Lung (tissue), 12 donors: ENCODE data around the gene MAGI2. TPM values are rescaled to one million over a fixed set of nuclear protein-coding genes. Genes with fewer than 3 reads are reported as not detected.

ENCODE experiments used
- ATAC-seq: fragments of 200-7000 bp; cut with Tn5 transposase; one replicate; pipeline ENCODE4 v1.9.1; 2020; ENCODE audit warnings: moderate number of reproducible peaks; ENCODE audit not compliant: insufficient read depth, low FRiP score
- DNase-seq, 3 donors: peaks; one replicate each; pipeline ENCODE4 v3.0.0-alpha.2; 2013 to 2017
- H3K27ac ChIP-seq, 2 donors: one replicate each; pipeline ENCODE4 v1.5.1; 2013; ENCODE audit warnings: mild to moderate bottlenecking in 2 of 2, moderate library complexity in 2 of 2, control low read depth in 1 of 2, inconsistent platforms in 1 of 2, low read depth in 1 of 2, low read length in 1 of 2
- H3K27me3 ChIP-seq, 3 donors: one replicate each; pipeline ENCODE4 v1.5.1; 2013; ENCODE audit warnings: low read length in 2 of 3; ENCODE audit not compliant: control insufficient read depth in 3 of 3, insufficient read depth in 3 of 3
- H3K36me3 ChIP-seq, 4 donors: one replicate each; pipeline ENCODE4 v1.5.1; 2013; ENCODE audit warnings: low read length in 4 of 4, mild to moderate bottlenecking in 1 of 4, moderate library complexity in 1 of 4; ENCODE audit not compliant: control insufficient read depth in 4 of 4, insufficient read depth in 4 of 4
- H3K4me1 ChIP-seq, 5 donors: one replicate each; pipeline ENCODE4 v1.5.1; 2013; ENCODE audit warnings: low read length in 5 of 5, mild to moderate bottlenecking in 2 of 5, moderate library complexity in 1 of 5; ENCODE audit not compliant: control insufficient read depth in 5 of 5, insufficient read depth in 5 of 5
- H3K4me3 ChIP-seq: one replicate; pipeline ENCODE4 v1.5.1; 2013; ENCODE audit warnings: mild to moderate bottlenecking, control low read depth, moderate library complexity
- H3K9ac ChIP-seq, 2 donors: one replicate each; pipeline ENCODE4 v1.5.1; 2013; ENCODE audit warnings: low read length in 2 of 2, control low read depth in 1 of 2; ENCODE audit not compliant: insufficient read depth in 1 of 2
- H3K9me3 ChIP-seq, 4 donors: one replicate each; pipeline ENCODE4 v1.5.1; 2013; ENCODE audit warnings: low read length in 3 of 4, mild to moderate bottlenecking in 1 of 4, moderate library complexity in 1 of 4; ENCODE audit not compliant: control insufficient read depth in 4 of 4, insufficient read depth in 3 of 4
- WGBS, 2 donors: extraction: QIAGEN DNeasy Blood & Tissue Kit; methylation state at CpG; one replicate each; pipeline ENCODE4 v1.1.7; 2013; 5-methylcytosine and 5-hydroxymethylcytosine counted together
- polyA plus RNA-seq, 2 donors: library from polyadenylated mRNA; stranded (reverse); fragments of 200-250 nt; gene quantifications; one replicate each; pipeline ENCODE4 v1.2.1, GENCODE V29; 2013
- total RNA-seq, 2 donors: library from RNA; depleted of rRNA in 1 of 2; stranded (reverse); fragments of >200 nt in 1 of 2; gene quantifications; one replicate each; pipeline ENCODE4 v1.2.1, GENCODE V29; 2014 to 2021
- TF ChIP-seq, protein P1 (sequence below): IDR thresholded peaks from 2 replicates; pipeline ENCODE4 v1.5.1; 2012; ENCODE audit warnings: mild to moderate bottlenecking; ENCODE audit errors: control extremely low read depth, extremely low read depth
- donor health status: control.
- donor health status: control.
- donor health status: Bipolar disorder and iron deficiency.
- donor health status: healthy.
- donor health status: DM: yes; HTN: yes; CAD: no.

The MAGI2 gene
- total and polyA plus RNA-seq, 4 donors: 0.94 to 18.0 (median 5.3) TPM

DNA sequence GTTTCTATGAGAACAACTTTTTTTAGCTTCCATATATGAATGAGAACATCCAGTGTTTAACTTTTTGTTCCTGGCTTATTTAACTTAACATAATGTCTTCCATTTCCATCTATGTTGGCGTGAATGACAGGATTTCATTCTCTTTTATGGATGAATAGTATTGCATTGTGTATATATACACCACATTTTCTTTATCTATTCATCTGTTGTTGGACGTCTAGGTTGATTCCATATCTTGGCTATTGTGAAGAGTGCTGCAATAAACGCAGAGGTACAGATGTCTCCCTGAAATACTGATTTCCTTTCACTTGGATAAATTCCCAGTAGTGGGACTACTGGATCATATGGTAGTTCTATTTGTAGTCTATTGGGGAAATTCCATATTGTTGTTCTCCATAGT lies 44.3 kb upstream of the MAGI2 start:
- no peaks in the 10 kb centered on the region for H3K4me1 ChIP-seq
- H3K4me3 ChIP-seq: no peak overlapping the region
- 75 to 84% methylated on average over 3 of the region's 3 CpGs for WGBS, 2 donors
- ATAC-seq (no peak), DNase-seq (no peak)
- no peaks in the 10 kb centered on the region for H3K36me3 ChIP-seq
- no peaks in the 10 kb centered on the region for H3K9me3 ChIP-seq
- TF ChIP-seq, protein P1, sequence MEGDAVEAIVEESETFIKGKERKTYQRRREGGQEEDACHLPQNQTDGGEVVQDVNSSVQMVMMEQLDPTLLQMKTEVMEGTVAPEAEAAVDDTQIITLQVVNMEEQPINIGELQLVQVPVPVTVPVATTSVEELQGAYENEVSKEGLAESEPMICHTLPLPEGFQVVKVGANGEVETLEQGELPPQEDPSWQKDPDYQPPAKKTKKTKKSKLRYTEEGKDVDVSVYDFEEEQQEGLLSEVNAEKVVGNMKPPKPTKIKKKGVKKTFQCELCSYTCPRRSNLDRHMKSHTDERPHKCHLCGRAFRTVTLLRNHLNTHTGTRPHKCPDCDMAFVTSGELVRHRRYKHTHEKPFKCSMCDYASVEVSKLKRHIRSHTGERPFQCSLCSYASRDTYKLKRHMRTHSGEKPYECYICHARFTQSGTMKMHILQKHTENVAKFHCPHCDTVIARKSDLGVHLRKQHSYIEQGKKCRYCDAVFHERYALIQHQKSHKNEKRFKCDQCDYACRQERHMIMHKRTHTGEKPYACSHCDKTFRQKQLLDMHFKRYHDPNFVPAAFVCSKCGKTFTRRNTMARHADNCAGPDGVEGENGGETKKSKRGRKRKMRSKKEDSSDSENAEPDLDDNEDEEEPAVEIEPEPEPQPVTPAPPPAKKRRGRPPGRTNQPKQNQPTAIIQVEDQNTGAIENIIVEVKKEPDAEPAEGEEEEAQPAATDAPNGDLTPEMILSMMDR: no peak
- no peaks in the 10 kb centered on the region for H3K27me3 ChIP-seq
- H3K27ac ChIP-seq: no peak overlapping the region
- H3K9ac ChIP-seq: no peak overlapping the region

DNA sequence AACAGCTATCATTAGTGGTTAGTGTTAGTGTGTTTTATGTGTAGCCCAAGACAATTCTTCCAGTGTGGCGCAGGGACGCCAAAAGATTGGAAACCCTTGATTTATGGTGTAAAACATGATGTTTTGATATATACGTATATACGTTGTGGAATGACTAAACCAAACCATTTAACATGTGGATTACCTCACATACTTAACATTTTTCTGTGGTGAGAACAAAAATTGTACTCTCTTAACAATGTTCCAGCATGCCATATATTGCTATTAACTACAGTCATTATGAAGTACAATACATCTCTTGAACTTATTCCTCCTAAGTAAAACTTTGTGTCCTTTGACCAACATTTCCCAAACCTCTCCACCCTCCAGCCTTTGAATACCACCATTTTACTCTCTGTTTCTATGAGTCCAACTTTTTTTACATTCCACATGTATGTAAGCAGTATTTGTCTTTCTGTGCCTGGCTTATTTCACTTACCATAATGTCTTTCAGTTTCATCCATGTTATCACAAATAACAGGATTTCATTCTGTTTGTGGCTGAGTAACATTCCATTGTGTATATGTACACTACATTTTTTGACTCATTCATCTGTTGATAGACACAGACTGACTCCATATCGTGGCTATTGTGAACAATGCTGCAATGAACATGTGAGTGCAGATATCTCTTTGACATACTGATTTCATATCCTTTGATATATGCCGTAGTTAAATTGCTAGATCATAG lies 42.2 kb upstream of the MAGI2 start:
- DNase-seq (peak in 1 of 3 donors; percentile 3), ATAC-seq (no peak)
- Histone ChIP-seq H3K4me1 (no peaks in the 10 kb centered on the region), H3K27me3 (no peaks in the 10 kb centered on the region), H3K4me3 (no peak overlapping the region), H3K9ac (no peak overlapping the region), H3K27ac (no peak overlapping the region), H3K36me3 (no peaks in the 10 kb centered on the region), H3K9me3 (no peaks in the 10 kb centered on the region)
- WGBS, 2 donors: 79 to 87% methylated on average over 6 of the region's 6 CpGs
- TF ChIP-seq, protein P1: no peak

DNA sequence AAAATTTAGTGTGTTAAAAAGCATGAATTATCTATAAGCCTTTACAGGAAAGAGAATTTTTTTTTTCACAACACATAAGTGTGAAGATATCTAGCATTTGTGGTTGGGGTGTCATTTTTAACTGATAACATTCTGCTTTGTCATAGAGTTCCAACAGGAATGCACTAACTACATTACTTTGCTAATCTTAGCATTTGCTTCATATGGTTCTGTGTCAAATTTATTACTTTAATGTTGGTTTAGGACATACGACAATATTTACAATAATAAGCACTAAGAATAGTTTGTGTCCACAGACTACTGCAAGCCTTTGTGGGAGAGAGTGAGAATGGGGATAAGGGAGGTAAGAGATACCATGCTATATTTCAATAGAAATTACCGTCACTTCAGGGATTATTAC lies 40.6 kb upstream of the MAGI2 start:
- Histone ChIP-seq H3K36me3 (no peaks in the 10 kb centered on the region), H3K27me3 (no peaks in the 10 kb centered on the region), H3K27ac (no peak overlapping the region), H3K9ac (no peak overlapping the region), H3K4me3 (no peak overlapping the region), H3K9me3 (no peaks in the 10 kb centered on the region), H3K4me1 (no peaks in the 10 kb centered on the region)
- DNase-seq: no peak
- no peak for ATAC-seq
- WGBS, 2 donors: 80 to 87% methylated on average over 2 of the region's 2 CpGs
- TF ChIP-seq, protein P1: no peak

DNA sequence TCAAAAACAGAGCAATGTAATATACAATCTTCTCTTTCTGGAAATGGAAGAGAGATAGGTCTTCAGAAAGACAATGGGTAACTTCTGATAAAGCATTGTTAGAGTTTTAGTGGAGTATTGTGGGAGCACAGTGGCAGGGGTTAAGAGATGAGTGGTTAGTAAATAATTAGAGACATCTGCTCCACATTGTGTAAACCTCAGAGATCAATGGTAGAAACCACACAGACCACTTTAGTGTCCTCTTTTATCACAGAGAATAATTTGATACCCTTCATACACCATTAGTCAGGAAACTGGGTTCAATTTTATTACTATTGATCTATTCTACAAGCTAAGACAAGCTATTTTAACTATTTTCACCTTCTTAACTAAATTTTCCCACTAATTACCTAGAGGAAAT lies 35.9 kb upstream of the MAGI2 start:
- H3K9ac ChIP-seq: no peak overlapping the region
- ATAC-seq: no peak
- no peaks in the 10 kb centered on the region for H3K9me3 ChIP-seq
- DNase-seq: no peak
- no peak overlapping the region for H3K27ac ChIP-seq
- H3K27me3 ChIP-seq: no peaks in the 10 kb centered on the region
- no peak overlapping the region for H3K4me3 ChIP-seq
- TF ChIP-seq, protein P1: no peak
- no peaks in the 10 kb centered on the region for H3K4me1 ChIP-seq
- H3K36me3 ChIP-seq: no peaks in the 10 kb centered on the region
